Endometrium (tissue), 2 donors: ENCODE data around the gene IFRD1.

Experiments used
- FAIRE-seq: peaks from 2 replicates; lab custom pipeline; 2012; peaks lifted over from hg19 to GRCh38; lab: Jason Lieb, UNC
- donor health status: control.
- donor health status: control.

IFRD1 gene

DNA sequence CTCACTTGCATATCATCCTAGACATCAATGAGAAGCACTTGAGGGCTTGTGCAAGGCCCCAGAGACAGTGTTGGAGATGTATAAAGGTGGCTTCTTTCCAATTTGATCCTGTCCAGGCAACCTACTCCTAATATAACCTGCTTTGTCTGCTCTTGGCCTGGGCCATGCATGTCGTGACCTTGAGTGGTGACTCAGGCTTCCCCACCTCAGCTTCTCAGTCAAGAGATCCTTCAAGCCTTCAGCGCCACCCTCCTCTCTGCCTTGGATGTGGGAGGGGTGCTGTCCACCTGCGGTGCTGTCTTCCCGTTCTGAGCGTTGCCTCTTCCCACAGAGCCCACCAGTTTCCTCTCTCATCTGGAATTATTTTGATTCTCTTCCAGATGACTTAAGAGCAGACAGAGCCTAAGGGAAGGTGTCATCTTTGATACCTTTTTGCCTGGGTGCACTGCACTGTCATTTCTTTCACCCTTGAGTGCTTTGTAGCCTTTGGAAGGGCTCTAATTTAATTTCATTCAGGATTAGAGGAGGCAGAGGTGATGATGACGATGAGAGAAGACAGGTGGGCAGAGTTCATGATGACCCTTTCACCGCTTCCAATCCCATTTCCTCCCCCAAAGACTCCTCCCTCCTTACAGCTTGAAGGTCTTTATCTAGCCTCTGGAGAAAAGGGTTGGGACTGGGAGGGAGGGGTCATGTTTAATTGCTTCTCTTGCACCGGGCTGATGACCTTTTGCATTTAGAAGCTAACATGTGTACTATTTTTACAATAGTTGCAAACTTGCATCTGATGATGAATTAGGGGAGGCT is 37.4 kb downstream of the IFRD1 start:
- no peak for FAIRE-seq

DNA sequence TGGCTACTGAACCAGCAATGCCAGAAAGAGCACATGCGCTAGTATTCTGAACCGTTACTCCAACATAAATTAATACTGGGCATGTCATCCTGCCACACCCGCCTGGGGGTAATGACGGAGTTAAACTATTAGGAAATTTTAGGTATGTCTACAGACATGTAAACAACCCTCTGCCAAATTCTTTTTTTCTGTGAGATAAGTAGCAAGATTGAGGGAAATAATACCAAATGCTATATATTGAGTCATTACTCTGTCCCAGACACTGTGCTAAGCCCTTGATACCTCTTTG is 37.9 kb downstream of the IFRD1 start:
- FAIRE-seq = no peak

DNA sequence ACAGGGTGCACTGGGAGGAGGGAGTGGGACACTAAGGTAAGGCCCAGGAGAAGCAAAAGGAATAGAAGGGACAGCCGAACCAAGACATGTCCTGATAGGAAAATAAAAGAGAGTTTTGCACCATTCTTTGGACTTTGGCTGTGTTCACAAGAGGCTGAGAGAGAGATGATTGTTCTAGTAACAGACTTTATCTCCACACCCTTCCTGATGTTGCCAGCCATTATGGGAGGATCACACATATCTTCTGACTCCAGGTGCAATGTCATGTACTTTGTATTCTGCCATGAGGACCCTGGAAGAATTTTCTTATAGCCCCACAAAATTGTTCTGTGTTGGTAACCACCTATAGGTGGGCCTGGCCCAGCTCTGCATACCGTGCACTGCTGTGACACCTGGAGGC is 41.9 kb downstream of the IFRD1 start:
- FAIRE-seq = no peak

DNA sequence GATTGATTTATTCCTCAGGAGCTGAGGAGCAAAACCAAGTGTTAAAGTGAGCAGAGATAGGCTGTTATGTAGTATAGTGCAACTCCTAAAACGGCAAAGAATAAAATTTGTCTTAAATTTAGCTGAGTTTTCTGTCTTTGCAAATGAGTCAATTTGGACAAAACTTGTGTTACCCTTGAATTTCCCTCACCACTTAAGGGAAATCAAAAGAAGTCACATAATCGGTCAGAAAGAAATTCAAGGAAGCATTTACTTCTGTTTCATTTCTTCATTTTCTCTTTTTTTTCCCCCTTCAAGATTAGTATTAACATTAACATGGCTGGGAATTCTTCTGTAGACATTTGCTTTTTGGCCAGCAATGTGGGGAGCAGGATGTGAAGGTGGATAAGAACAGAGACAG is 44.4 kb downstream of the IFRD1 start:
- no peak for FAIRE-seq

DNA sequence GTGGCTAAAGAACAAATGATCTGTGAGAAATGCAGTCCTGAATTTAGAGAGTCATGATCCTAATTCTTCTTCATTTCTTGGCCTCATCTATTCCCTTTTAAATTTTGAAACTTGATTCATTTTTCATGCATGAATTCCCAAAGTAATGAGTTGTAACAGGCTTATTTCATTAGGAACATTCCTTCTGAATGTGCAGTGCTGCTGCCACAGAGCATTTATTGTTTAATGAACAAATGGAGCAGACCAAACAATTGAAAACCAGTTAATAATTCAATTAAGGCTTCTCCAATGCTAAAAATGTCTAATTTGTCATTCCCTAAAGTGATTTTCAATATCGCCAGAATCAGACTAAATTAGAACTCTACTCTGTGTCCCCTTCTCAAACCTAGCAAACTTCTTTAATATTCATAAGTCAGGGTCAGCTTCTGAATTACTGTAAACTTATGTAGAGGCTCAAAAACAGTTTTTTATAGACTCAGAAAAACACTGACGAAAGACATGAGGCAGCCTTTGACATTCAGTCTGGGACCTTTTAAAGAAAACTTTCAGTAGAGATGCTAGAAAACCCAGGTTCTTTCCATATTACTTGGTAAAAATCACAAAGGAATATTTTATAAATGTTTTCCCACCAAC is 45.0 kb downstream of the IFRD1 start:
- FAIRE-seq = no peak

DNA sequence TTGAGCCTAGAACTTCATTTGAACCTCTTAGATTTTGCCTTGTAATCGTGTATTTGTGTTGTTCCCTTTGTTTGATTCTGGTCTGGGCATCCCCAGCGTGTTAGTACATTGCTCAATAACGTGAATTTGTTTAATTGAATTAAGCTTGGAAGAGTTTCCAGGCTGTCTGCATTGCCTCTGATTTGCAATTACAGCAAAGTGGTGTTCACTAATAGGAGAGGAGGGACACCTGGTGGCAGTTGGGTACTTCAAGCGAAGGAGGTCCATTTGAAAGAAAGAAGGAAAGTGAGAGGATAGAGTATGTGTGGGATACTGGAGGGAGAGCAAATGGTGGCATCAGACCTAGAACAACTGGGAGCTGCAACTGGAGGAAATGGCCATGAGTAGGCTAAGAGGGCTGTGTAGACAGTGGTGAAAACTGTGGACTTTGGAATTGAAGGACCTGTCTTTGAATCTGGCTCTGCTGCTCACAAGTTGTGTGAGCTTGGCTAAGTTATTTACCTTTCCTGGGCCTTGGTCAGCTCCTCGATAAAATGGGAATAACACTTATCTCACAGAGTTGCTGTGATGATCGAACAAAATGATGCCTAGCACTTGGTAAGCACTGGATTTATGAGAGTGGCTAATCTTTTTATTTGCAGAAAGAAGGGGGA is 45.7 kb downstream of the IFRD1 start:
- FAIRE-seq = no peak

DNA sequence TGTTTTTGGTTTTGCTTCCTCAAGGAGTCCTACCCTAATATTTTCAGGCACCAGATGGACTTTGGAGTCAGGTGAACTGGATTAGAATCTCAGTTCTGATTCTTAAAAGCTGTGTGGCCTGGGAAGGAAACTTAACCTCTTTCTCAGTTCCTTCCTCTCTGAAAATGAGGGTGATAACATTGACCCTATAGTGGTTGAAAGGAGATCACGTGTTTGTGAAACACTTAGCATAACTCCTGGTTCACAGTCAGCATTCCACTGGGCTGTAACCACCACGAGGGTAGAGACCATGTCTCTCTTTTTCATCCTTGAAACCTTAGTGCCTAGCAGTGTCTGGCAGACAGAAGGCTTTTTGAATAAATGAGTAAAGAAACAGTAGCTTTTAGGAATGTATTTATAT is 47.2 kb downstream of the IFRD1 start:
- FAIRE-seq = no peak

DNA sequence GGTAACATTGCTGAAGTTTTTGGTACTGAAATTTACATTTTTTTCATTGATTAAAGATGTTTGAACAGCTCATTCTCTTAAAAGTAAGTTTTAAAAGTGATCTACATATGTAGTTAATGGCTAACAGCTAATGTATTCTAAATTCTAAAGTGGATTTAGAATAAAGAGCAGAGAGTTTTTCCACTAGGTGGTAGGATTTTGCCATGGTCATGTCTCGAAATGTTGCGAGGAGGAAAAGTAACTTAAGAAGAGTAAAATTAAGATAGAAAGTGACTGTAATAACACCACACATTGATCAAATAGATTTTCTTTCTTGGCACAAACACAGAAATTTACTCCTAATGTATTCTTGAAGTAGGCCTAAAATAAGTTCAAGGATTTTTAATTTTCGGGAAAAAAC is 50.4 kb downstream of the IFRD1 start:
- peak; percentile 26 for FAIRE-seq

DNA sequence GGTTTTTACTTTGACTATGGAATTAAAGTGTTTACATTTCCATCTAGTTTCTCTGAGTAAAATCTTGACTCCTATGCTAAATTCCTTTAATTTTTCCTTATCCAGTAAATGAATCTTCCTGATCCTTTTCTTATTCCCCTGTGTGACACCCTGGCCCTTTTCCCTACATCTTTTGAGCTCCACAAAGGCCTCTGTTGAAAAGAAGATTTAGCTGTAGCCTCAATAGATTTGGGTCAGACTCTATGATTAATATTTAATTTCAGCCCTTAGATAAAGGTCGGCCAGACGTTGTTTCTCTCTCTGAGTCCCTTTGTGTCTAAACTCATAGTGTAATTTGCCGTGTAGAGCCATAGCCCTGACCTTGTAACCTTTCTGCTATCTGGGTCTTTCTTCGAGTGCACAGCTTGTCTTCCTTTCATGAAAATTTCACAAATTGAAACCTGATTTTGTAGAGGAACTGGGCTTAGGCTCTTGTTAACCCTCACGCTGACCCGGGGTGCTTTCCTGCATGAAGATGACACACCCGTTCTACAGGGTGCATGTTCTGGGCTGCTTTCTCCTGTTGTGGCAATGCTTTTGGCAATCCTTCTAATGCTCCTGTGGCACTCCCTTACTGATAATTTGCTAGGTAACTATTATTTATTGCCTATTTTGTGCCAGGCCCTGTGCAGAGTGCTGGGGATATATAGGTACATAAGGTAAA is 51.7 kb downstream of the IFRD1 start:
- FAIRE-seq = no peak

DNA sequence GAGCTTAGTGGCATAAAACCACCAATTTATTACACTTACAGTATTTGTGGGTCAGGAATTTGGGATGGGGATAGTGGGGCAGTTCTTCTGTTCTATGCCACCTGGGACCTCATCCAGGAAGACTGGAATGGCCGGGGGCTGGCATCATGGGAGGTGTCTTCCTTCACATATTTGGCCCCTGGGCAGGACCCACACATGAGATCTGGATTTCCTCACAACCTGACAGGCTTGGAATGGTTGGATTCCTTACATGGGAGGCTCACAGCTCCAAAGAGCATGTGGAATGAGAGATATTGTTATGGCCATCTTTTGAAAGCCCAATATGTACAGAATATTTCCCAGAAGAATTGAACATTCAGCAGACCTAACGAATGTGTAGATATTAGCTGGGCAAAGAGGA is 52.4 kb downstream of the IFRD1 start:
- FAIRE-seq = no peak

DNA sequence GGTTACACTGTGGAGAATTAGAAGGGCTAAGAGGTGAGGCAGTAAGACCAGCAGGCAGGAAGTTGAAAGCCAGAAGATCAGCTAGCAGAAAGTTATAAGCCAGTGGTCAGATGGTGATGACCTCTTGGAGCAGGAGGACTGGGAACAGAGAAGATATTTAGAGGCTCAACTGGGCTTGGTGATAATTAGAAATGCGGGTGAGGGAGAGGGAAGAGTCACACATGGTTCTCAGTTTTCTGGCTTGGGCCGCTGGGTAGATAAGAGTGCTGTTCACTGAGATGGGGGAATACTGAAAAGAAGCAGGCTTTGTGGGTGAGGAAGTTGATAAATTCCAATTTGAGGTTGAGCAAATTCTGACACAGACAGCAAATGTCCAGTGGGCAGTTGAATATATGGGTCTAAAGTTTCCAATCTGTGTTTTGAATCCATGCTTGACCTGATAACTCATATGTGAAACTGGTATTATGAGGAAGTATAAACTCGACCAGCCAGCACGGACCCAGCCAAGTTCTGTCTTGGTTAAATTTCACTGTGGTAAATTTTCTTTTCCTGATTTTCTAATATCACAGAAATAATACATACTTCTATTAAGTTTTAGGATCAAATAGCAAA is 53.2 kb downstream of the IFRD1 start:
- no peak for FAIRE-seq

DNA sequence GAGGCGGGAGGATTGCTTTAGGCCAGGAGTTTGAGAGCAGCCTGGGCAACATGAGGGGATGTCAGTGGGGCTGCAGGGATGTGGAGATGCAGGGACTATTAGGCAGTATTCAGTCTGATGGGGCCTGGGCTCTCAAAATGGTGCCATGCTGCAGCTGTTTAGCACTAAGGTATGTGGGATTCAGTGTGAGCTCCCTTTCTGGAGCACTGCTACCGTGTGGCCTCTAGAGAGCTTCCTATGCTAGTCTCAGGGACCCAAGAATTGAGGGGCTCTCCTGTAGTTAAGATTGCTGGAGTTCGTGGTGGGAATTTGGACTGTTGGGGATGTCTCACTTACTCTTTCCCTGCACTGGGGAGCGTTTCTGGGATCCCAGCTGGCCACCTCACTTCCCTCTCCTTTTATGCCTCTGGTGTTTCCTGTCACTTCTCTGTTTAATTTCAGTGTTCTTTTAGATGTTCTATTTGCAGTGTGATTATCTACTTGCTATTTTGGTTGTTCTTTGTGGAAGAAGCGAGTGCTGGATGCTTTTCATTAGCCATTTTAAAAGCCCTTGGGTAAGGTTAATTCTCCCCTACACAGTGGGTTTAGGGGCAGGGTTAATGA is 53.9 kb downstream of the IFRD1 start:
- FAIRE-seq = no peak

DNA sequence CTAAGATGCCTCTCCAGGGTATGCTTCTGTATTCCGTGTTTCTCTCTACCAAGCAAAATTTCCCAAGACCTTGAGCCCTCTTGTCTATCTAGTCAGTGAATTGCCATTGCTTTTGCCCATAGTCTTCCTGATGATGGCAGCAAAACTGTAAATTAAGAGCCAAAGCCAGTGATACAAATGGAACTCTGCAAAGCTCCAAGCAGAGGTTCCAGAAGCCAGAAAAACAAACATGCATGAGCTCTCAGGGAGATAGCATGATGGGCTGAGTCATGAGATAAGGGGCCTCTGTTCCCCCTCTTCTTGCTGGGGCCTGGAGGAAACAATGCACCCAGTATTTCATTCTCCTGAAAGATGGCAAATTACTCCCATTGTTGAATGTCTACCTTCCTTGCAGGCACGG is 55.2 kb downstream of the IFRD1 start:
- no peak for FAIRE-seq

DNA sequence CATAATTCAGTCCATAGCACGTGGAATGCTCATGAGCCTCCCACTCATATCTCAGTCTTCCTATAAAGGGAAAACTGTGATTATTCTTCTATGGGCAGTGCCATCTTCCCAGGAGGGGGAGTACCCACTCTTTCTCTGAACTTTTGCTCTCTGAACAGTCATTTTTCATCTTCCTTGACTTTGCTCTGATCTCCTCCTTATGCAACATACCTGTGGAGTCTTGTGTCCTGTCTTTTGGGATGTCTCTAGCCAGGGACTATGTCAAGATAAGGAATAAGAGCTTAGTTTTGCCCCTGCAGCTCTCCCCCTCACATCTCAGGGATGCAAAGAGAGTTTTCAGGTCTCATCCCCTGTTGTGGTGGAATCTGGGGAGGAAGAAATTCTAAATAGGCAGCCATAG is 58.1 kb downstream of the IFRD1 start:
- FAIRE-seq = no peak

DNA sequence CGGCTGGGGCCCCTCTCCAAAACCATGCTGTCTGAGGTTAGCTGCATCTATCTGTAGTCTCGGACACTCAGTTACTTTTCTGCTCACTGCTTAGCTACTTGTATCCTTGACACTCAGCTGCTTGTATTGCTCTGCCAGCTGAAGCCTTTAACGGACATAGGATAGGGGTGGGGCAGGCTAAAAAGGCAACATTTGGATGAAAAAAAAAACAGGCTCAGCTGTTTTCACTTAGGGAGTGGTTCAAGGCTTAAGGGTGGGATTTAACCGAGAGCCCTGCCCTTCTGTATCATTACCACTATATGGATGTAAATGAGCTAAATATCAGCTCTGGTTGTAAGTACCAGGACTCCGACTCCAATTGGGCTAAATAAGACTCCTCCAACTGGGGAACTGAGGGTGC is 59.1 kb downstream of the IFRD1 start:
- no peak for FAIRE-seq

DNA sequence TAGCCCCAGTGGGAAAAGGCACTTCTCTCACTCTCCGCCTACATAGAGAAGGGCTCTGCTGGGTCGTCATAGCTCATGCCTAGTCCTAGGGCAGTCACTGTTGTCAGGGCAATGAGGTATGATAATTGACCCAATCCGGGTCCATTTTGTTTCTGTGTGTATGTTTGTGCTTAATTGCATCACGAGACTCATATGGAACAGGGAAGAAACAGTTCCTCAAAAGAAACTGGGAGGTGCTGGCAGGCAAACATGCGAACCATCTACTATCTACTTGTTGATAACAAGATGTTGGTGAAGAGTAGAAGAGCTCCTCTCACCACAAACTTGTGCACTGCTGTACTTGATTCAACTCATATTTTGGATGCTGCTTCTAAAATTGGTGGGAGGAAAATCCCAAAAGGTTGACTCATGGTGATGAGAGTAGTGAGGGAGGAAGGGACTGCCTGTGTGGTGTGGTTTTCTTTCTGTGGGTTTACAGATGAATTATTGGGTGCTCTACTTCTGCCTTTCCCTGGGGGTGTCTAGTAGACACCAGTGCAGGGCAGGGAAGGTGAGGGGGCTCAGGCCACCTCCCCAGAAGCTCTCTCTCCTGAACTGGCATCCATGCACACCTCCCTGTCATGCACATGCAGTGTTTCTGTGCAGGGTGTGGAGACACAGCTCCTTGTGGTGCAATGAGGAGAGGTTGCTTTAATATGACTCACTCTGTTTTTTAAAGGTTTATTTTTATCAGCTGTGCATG is 59.9 kb downstream of the IFRD1 start:
- no peak for FAIRE-seq

DNA sequence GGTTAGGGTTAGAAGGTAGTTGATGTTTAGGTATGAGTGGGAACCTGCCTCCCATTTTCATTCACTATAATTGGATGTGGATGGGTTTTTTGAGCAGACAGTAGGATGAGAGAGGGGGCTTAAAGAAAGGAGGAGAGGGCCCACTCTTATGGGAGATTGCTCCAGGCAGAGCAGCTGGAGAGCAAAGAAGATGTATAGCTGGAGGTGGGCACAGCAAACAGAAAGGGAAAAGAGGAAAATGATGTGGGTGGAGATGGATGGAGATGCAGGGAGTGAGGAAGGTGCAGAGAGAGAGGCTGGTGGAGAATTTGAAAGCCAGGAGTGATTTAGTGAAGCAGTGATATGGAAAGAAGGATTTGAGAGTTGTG is 60.5 kb downstream of the IFRD1 start:
- FAIRE-seq = no peak

DNA sequence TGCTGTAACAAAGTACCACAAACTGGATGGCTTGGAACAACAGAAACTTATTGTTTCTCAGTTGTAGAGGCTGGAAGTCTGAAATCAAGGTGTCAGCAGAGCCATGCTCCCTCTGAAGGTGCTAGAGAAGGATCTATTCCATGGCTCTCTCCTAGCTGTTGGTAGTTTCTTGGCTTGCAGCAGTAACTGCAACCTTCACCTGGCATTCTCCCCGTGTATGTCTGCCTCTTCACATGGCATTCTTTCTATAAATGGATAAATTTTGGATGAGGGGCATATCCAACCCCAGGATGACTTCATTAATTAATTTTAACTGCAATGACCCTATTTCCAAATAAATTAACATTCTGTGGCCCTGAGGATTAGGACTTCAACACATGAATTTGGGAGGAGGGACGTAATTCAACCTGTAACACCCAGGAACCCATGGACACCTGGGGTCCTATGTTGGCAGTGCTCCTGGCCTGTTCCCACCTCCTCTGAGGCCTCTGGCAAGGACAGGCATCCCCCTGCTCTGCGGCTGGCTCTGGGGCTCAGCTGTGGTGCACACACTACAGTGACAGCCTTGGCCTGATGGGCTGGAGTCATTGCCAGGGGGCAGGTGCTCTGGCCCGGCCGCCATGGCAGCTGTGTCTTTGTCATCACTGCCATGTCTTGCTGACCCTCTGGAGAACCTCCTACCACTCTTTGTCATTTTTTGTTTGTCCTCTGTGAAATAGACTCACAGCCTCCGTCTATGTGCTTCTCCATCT is 61.4 kb downstream of the IFRD1 start:
- no peak for FAIRE-seq

DNA sequence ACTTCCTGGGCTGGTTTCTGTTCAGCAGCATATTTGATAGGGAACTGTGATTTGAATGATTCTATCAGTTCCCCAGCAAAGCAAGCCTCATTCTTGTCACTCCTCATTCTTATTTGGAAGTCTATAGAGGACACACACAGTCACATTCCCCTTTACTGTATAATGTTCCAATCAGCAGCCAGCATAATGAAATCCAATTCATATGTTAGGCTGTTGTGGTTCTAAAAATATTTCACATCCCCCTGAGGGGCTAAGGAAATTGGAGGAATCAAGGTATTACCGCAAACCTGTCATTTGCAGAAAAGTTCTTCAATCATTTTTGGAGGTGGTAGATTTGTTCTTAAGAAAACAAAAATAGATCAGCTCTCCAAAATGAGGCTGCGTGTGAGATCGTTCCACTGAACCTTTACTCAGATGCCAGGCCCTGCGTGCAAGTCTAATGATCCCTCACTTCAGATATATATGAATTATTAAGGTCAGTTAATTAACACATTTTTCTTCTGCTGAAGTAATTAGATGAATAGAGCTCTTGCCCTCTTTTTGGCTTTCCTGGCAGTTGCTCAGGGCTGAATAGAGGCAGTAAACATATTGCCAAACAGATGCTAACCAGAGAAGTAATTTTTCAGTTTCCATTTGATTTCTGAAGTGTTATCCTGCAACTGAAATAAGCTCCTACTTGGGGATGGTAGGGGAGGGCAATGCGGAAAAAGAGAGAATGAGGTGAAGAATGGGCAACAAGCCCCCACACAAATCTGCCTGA is 62.4 kb downstream of the IFRD1 start:
- FAIRE-seq = no peak

DNA sequence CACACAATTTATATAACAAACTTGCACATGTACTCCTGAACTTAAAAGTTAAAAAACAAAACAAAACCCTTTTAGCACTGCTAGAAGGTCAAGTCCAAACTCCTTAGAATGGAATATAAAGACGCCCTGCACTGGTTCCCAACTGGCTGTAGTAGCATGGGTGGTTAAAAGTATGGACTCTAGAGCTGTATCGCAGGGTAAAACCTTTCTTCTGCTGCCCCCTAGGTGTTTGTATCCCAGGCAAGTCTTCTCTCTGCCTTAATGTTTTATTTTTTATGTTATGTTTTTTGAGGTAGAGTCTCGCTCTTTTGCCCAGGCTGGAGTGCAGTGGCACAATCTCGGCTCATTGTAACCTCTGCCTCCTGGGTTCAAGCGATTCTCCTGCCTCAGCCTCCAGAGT is 65.7 kb downstream of the IFRD1 start:
- FAIRE-seq = no peak
